Activated CD4-positive, alpha-beta T cell treated with anti-CD3 and anti-CD28 coated beads, Interleukin-2, amount 10 ng/mL, durations not matched to agents 24 days and 14 days (primary cell): Measurements from ENCODE around the gene CASR. TPM values are rescaled to one million over a fixed set of nuclear protein-coding genes. Genes with fewer than 3 reads are reported as not detected.
"Not testable (repeated sequence)": the region's sequence is repeated elsewhere in the genome, so short reads cannot be mapped to it uniquely, and the experiment has no call there.

Source experiments
- DNase-seq: peaks from one replicate; pipeline ENCODE4 v3.0.0; 2022
- H3K27ac Mint-ChIP-seq: one replicate; pipeline ENCODE4 v1.8.0; 2022; ENCODE audit warnings: mild to moderate bottlenecking, mixed read lengths
- H3K27me3 Mint-ChIP-seq: one replicate; pipeline ENCODE4 v1.8.0; 2022; ENCODE audit warnings: mixed read lengths
- H3K36me3 Mint-ChIP-seq: one replicate; pipeline ENCODE4 v1.8.0; 2022; ENCODE audit warnings: low read depth, mild to moderate bottlenecking, mixed read lengths
- H3K4me1 Mint-ChIP-seq: one replicate; pipeline ENCODE4 v1.8.0; 2021; ENCODE audit warnings: mixed read lengths
- H3K4me3 Mint-ChIP-seq: one replicate; pipeline ENCODE4 v1.8.0; 2022; ENCODE audit warnings: mild to moderate bottlenecking, moderate library complexity, mixed read lengths
- H3K9me3 Mint-ChIP-seq: one replicate; pipeline ENCODE4 v1.8.0; 2021; ENCODE audit warnings: mixed read lengths
- intact Hi-C: fragments of 100-400 bp; cut with micrococcal nuclease; formaldehyde crosslinking; loops from one replicate; pipeline ENCODE4 v1.15.1; 2023
- total RNA-seq: library from RNA; stranded (reverse); gene quantifications from 2 replicates; pipeline ENCODE4 v1.2.3, GENCODE V29; 2022

Gene CASR
- not detected in 2 replicates for total RNA-seq

GRCh38 chr3:122183521-122183892 lies at the start of gene CASR:
CASR (plus strand) TSS chr3:122183668; CDS start chr3:122254190, 70,522 bp downstream.
- Mint-ChIP-seq H3K36me3 (no peaks in the 10 kb centered on the region), H3K4me1 (peaks cover 5% of the 10 kb centered on the region), H3K4me3 (peak within 1 kb of the TSS; percentile 65), H3K27ac (no peak within 1 kb of the TSS), H3K9me3 (no peaks in the 10 kb centered on the region), H3K27me3 (peaks cover 71% of the 10 kb centered on the region)
- intact Hi-C loops: no loop called here
- no peak for DNase-seq

GRCh38 chr3:122146466-122146865 lies 37.0 kb upstream of the CASR start:
- Mint-ChIP-seq H3K4me1 (peaks cover 19% of the 10 kb centered on the region), H3K36me3 (peaks cover 2% of the 10 kb centered on the region), H3K27me3 (peaks cover under 1% of the 10 kb centered on the region), H3K27ac (peak overlapping the region; percentile 91), H3K9me3 (peaks cover 6% of the 10 kb centered on the region), H3K4me3 (peak overlapping the region; percentile 19)
- intact Hi-C loops: loop anchor here (1.0 to 5.0 kb wide), 8 partner anchors 44 to 411 kb away; partner anchors contain the start of genes FAM162A and GOLGB1
- peak; percentile 85 for DNase-seq

- intact Hi-C loops: loop anchor here (5.0 kb wide), 1 partner anchor 402 kb away; the partner anchor contains the start of gene GOLGB1
- Mint-ChIP-seq H3K4me3 (no peak overlapping the region), H3K4me1 (peaks cover 19% of the 10 kb centered on the region), H3K27me3 (no peaks in the 10 kb centered on the region), H3K9me3 (peaks cover 10% of the 10 kb centered on the region), H3K36me3 (peaks cover 2% of the 10 kb centered on the region), H3K27ac (peak overlapping the region; percentile 49)
- no peak for DNase-seq
These were observed 34.4 kb upstream of the CASR start for GRCh38 chr3:122148941-122149627.

- intact Hi-C loops: no loop called here
- no peak overlapping the region for H3K27ac Mint-ChIP-seq
- peaks cover 3% of the 10 kb centered on the region for H3K36me3 Mint-ChIP-seq
- peaks cover 27% of the 10 kb centered on the region for H3K9me3 Mint-ChIP-seq
- H3K27me3 Mint-ChIP-seq: no peaks in the 10 kb centered on the region
- H3K4me1 Mint-ChIP-seq: peaks cover 18% of the 10 kb centered on the region
- DNase-seq: no peak
- H3K4me3 Mint-ChIP-seq: no peak overlapping the region
These were observed 32.0 kb upstream of the CASR start for GRCh38 chr3:122151480-122151879.

GRCh38 chr3:122164983-122165382 lies 18.5 kb upstream of the CASR start:
- not testable (repeated sequence) for H3K4me1 Mint-ChIP-seq, H3K4me3 Mint-ChIP-seq
- H3K27me3 Mint-ChIP-seq: peaks cover 12% of the 10 kb centered on the region

GRCh38 chr3:122167630-122168029 lies 15.8 kb upstream of the CASR start:
- DNase-seq: no peak
- intact Hi-C loops: no loop called here
- peaks cover 5% of the 10 kb centered on the region for H3K27me3 Mint-ChIP-seq
- H3K27ac Mint-ChIP-seq: no peak overlapping the region
- H3K4me3 Mint-ChIP-seq: no peak overlapping the region
- no peaks in the 10 kb centered on the region for H3K4me1 Mint-ChIP-seq
- H3K36me3 Mint-ChIP-seq: no peaks in the 10 kb centered on the region
- H3K9me3 Mint-ChIP-seq: peaks cover 8% of the 10 kb centered on the region

More at GRCh38 chr3:122164983-122165382, 18.5 kb upstream of the CASR start:
- H3K27ac Mint-ChIP-seq, DNase-seq, H3K36me3 Mint-ChIP-seq, intact Hi-C loops: not testable (repeated sequence)
- peaks cover 12% of the 10 kb centered on the region for H3K9me3 Mint-ChIP-seq

GRCh38 chr3:122168044-122168443 lies 15.4 kb upstream of the CASR start:
- Mint-ChIP-seq H3K27ac (no peak overlapping the region), H3K4me3 (no peak overlapping the region), H3K36me3 (no peaks in the 10 kb centered on the region), H3K27me3 (peaks cover 8% of the 10 kb centered on the region), H3K4me1 (no peaks in the 10 kb centered on the region), H3K9me3 (peaks cover 10% of the 10 kb centered on the region)
- intact Hi-C loops: no loop called here
- no peak for DNase-seq

- DNase-seq: peak; percentile 34
- H3K4me1 Mint-ChIP-seq: no peaks in the 10 kb centered on the region
- H3K9me3 Mint-ChIP-seq: peaks cover 10% of the 10 kb centered on the region
- intact Hi-C loops: no loop called here
- no peaks in the 10 kb centered on the region for H3K36me3 Mint-ChIP-seq
- H3K27ac Mint-ChIP-seq: no peak overlapping the region
- H3K4me3 Mint-ChIP-seq: no peak overlapping the region
- H3K27me3 Mint-ChIP-seq: peaks cover 8% of the 10 kb centered on the region
These were observed 13.6 kb upstream of the CASR start for GRCh38 chr3:122169911-122170310.

- Mint-ChIP-seq H3K9me3 (peaks cover 16% of the 10 kb centered on the region), H3K27me3 (peaks cover 20% of the 10 kb centered on the region)
- H3K4me3 Mint-ChIP-seq, intact Hi-C loops, H3K36me3 Mint-ChIP-seq, H3K27ac Mint-ChIP-seq, DNase-seq, H3K4me1 Mint-ChIP-seq: not testable (repeated sequence)
These were observed 12.1 kb upstream of the CASR start for GRCh38 chr3:122171361-122171760.

GRCh38 chr3:122178711-122179110 lies 4.8 kb upstream of the CASR start:
- Mint-ChIP-seq H3K27ac (no peak overlapping the region), H3K4me3 (no peak overlapping the region), H3K36me3 (no peaks in the 10 kb centered on the region), H3K4me1 (peaks cover 3% of the 10 kb centered on the region), H3K9me3 (peaks cover 6% of the 10 kb centered on the region), H3K27me3 (peaks cover 54% of the 10 kb centered on the region)
- DNase-seq: no peak
- intact Hi-C loops: no loop called here

- no peaks in the 10 kb centered on the region for H3K36me3 Mint-ChIP-seq
- no peak for DNase-seq
- no peak overlapping the region for H3K27ac Mint-ChIP-seq
- peak overlapping the region; percentile 65 for H3K4me3 Mint-ChIP-seq
- H3K27me3 Mint-ChIP-seq: peaks cover 76% of the 10 kb centered on the region
- peaks cover 5% of the 10 kb centered on the region for H3K4me1 Mint-ChIP-seq
- H3K9me3 Mint-ChIP-seq: no peaks in the 10 kb centered on the region
- intact Hi-C loops: no loop called here
These were observed 574 bp downstream of the CASR start for GRCh38 chr3:122183893-122184590.

GRCh38 chr3:122184591-122184929 lies 1.1 kb downstream of the CASR start:
- Mint-ChIP-seq H3K4me3 (no peak overlapping the region), H3K36me3 (no peaks in the 10 kb centered on the region), H3K9me3 (no peaks in the 10 kb centered on the region), H3K4me1 (peaks cover 5% of the 10 kb centered on the region), H3K27me3 (peaks cover 78% of the 10 kb centered on the region), H3K27ac (no peak overlapping the region)
- DNase-seq: no peak
- intact Hi-C loops: no loop called here

- H3K27ac Mint-ChIP-seq: no peak overlapping the region
These were observed 2.9 kb downstream of the CASR start for GRCh38 chr3:122186372-122186771.

GRCh38 chr3:122188737-122189136 lies 5.3 kb downstream of the CASR start:
- Mint-ChIP-seq H3K4me3 (no peak overlapping the region), H3K9me3 (no peaks in the 10 kb centered on the region), H3K27ac (no peak overlapping the region), H3K27me3 (peaks cover 58% of the 10 kb centered on the region), H3K36me3 (no peaks in the 10 kb centered on the region), H3K4me1 (peaks cover under 1% of the 10 kb centered on the region)
- intact Hi-C loops: no loop called here
- DNase-seq: no peak

More at GRCh38 chr3:122186372-122186771, 2.9 kb downstream of the CASR start:
- Mint-ChIP-seq H3K9me3 (no peaks in the 10 kb centered on the region), H3K4me1 (peaks cover 5% of the 10 kb centered on the region), H3K4me3 (no peak overlapping the region), H3K27me3 (peaks cover 75% of the 10 kb centered on the region), H3K36me3 (no peaks in the 10 kb centered on the region)
- intact Hi-C loops: no loop called here
- DNase-seq: no peak
